Progenitor cell of endocrine pancreas (in vitro differentiated cells): ENCODE results near the gene SIRT3. TPM values are rescaled to one million over a fixed set of nuclear protein-coding genes. Genes with fewer than 3 reads are reported as not detected.

Experiments
- DNase-seq: peaks from one replicate; pipeline ENCODE4 v3.0.0; 2021; ENCODE audit warnings: low spot score; ENCODE audit not compliant: unreplicated experiment
- H3K27ac Mint-ChIP-seq: 2 replicates; pipeline ENCODE4 v1.8.0; 2021; ENCODE audit warnings: mild to moderate bottlenecking, moderate library complexity, mixed read lengths
- H3K27me3 Mint-ChIP-seq: 2 replicates; pipeline ENCODE4 v1.8.0; 2021; ENCODE audit warnings: mixed read lengths
- H3K36me3 Mint-ChIP-seq: 2 replicates; pipeline ENCODE4 v1.8.0; 2022; ENCODE audit warnings: mixed read lengths; ENCODE audit not compliant: insufficient read depth
- H3K4me1 Mint-ChIP-seq: 2 replicates; pipeline ENCODE4 v1.8.0; 2021; ENCODE audit warnings: low read depth, mixed read lengths
- H3K4me3 Mint-ChIP-seq: 2 replicates; pipeline ENCODE4 v1.8.0; 2021; ENCODE audit warnings: low read depth, mild to moderate bottlenecking, moderate library complexity, mixed read lengths
- H3K9me3 Mint-ChIP-seq: 2 replicates; pipeline ENCODE4 v1.8.0; 2021; ENCODE audit warnings: low read depth, mixed read lengths
- CTCF ChIP-seq: fragments of 200-600 bp; sonication (generic); IDR thresholded peaks from one replicate; pipeline ENCODE4 v1.5.0; 2021; ENCODE audit warnings: antibody characterized with exemption, mild to moderate bottlenecking; ENCODE audit not compliant: unreplicated experiment
- total RNA-seq: library from RNA; stranded (reverse); gene quantifications from 2 replicates; pipeline ENCODE4 v1.2.1, GENCODE V29; 2021

The SIRT3 gene
- total RNA-seq, 1 donor from 2014 or later = 27.0 TPM

DNA sequence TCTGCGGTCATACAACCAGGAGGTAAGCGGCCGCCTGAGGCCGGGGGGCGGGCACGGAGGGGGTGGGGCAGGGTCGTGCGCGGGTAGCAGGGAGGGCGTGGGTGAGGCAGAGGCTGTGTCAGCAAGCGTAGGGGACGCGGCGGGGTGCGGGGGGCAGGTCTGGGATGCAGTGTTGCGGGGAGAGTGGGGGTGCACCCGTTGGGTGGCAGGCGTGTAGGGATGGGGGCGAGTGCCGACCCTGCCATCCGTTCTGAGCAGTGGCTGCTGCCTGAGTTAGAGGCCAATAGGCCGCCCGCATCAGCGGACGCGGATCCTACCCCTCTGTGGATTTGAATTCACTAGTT is 27.3 kb downstream of the SIRT3 start:
- Mint-ChIP-seq H3K9me3 (no peaks in the 10 kb centered on the region), H3K27ac (peak overlapping the region; percentile 90), H3K27me3 (no peaks in the 10 kb centered on the region), H3K4me3 (peak overlapping the region; percentile 93), H3K4me1 (peaks cover 12% of the 10 kb centered on the region), H3K36me3 (peaks cover 5% of the 10 kb centered on the region)
- TF ChIP-seq CTCF = no peak
- no peak for DNase-seq

GRCh38 chr11:208181-208916 is 27.8 kb downstream of the SIRT3 start:
- Mint-ChIP-seq H3K36me3 (peaks cover 3% of the 10 kb centered on the region), H3K4me3 (peak overlapping the region; percentile 93), H3K9me3 (no peaks in the 10 kb centered on the region), H3K27me3 (no peaks in the 10 kb centered on the region), H3K4me1 (peaks cover 12% of the 10 kb centered on the region), H3K27ac (peak overlapping the region; percentile 99)
- DNase-seq = peak; percentile 46
- TF ChIP-seq CTCF = no peak

- Mint-ChIP-seq H3K36me3 (peaks cover 1% of the 10 kb centered on the region), H3K4me1 (peaks cover 12% of the 10 kb centered on the region), H3K27me3 (no peaks in the 10 kb centered on the region), H3K4me3 (peak overlapping the region; percentile 93), H3K27ac (peak overlapping the region; percentile 99), H3K9me3 (no peaks in the 10 kb centered on the region)
- no peak for TF ChIP-seq CTCF
- no peak for DNase-seq
Observed at GRCh38 chr11:207863-208180, 28.3 kb downstream of the SIRT3 start.

DNA sequence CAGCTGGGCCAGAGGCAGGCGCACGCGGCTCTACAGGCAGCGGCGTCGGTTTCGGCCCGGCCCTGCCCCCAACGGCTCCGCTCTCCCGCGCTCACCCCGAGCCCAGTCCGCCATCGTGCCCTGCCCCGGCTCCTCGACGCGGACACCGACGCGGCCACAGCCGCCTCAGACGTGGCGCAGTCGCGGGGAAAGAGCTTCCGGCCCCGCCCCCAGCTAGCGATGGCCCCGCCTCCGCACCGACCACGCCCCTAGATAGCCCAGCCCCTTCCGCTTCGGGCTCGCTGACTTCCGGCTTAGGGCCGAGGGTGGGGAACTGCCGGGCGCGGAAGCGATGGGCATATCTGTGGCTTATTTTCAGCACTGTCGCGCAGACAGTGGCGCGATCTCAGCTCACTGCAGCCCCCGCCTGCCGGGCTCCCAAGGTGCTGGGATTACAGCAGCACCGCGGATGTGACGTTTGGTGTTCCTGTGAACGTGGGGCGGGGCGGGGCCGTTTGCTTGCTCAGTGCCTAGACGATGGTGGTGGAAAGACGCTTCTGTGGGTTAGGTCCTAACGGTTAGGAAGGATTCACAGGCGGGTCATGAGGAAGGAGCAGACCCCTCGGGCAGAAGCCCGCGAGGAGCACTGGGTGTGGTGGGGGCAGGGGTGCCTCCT is 28.8 kb downstream of the SIRT3 start, which contains the start of the genes BET1L and RIC8A:
Gene BET1L, minus strand, starts transcription at position 192 of the 655 bp plus-strand sequence. Its CDS starts 78 bp downstream, at position 114.
Gene RIC8A, plus strand, starts transcription at position 501 of the 655 bp plus-strand sequence. CDS start 1,147 bp downstream, outside the sequence.
- H3K9me3 Mint-ChIP-seq = no peaks in the 10 kb centered on the region
- DNase-seq = peak; percentile 95
- peak within 1 kb of the TSS; percentile 93 for H3K4me3 Mint-ChIP-seq
- H3K27me3 Mint-ChIP-seq = no peaks in the 10 kb centered on the region
- H3K36me3 Mint-ChIP-seq = peaks cover 1% of the 10 kb centered on the region
- peak within 1 kb of the TSS; percentile 99 for H3K27ac Mint-ChIP-seq
- peaks cover 12% of the 10 kb centered on the region for H3K4me1 Mint-ChIP-seq
- no peak for TF ChIP-seq CTCF

GRCh38 chr11:206526-207207 is 29.5 kb downstream of the SIRT3 start:
- peaks cover 1% of the 10 kb centered on the region for H3K36me3 Mint-ChIP-seq
- peak overlapping the region; percentile 92 for H3K27ac Mint-ChIP-seq
- H3K4me3 Mint-ChIP-seq = peak overlapping the region; percentile 93
- no peak for DNase-seq
- H3K4me1 Mint-ChIP-seq = peaks cover 12% of the 10 kb centered on the region
- H3K9me3 Mint-ChIP-seq = no peaks in the 10 kb centered on the region
- no peak for TF ChIP-seq CTCF
- H3K27me3 Mint-ChIP-seq = no peaks in the 10 kb centered on the region
